Cardiac muscle cell (in vitro differentiated cells and primary cell): Measurements from ENCODE around the gene MOB1A. TPM values are rescaled to one million over a fixed set of nuclear protein-coding genes. Genes with fewer than 3 reads are reported as not detected.

Experiments used
- DNase-seq, 2 donors: peaks; one replicate each; pipeline versions ENCODE4 v3.0.0 to v3.0.0-alpha.2; 2010 to 2017; ENCODE audit warnings: low read depth in 1 of 2, low spot score in 1 of 2
- H3K27ac ChIP-seq: fragments of 200-600 bp; sonication (generic); 2 replicates; pipeline ENCODE4 v1.5.1; 2016
- H3K27me3 ChIP-seq: fragments of 200-600 bp; sonication (generic); 2 replicates; pipeline ENCODE4 v1.6.0; 2016; ENCODE audit warnings: control low read depth
- H3K36me3 ChIP-seq: fragments of 200-600 bp; sonication (generic); 2 replicates; pipeline ENCODE4 v1.5.1; 2016; ENCODE audit warnings: control low read depth
- H3K4me1 ChIP-seq: fragments of 200-600 bp; sonication (generic); 2 replicates; pipeline ENCODE4 v1.8.1; 2017; ENCODE audit warnings: low read depth, mild to moderate bottlenecking, mixed run types
- H3K4me3 ChIP-seq: fragments of 200-600 bp; sonication (generic); 2 replicates; pipeline ENCODE4 v1.5.1; 2016; ENCODE audit warnings: mild to moderate bottlenecking
- H3K9me3 ChIP-seq: fragments of 200-600 bp; sonication (generic); 2 replicates; pipeline ENCODE4 v1.5.1; 2017; ENCODE audit warnings: low read depth, mild to moderate bottlenecking, control low read depth
- CTCF ChIP-seq: IDR thresholded peaks from 2 replicates; pipeline ENCODE4 v1.5.1; 2012; ENCODE audit warnings: low read depth, mild to moderate bottlenecking, low read length
- polyA plus RNA-seq: library from polyadenylated mRNA; unstranded; fragments of >200 nt; fragmentation: Nextera tagmentation; extraction: Ambion mirVana; gene quantifications from 2 replicates; pipeline ENCODE4 v1.2.1, GENCODE V29; 2016
- total RNA-seq: library from RNA; depleted of rRNA; stranded (reverse); fragments of >200 nt; gene quantifications from 2 replicates; pipeline ENCODE4 v1.2.3, GENCODE V29; 2016

Gene MOB1A
- total RNA-seq (43.3 and 60.4 TPM in 2 replicates), polyA plus RNA-seq (32.8 and 64.0 TPM in 2 replicates)

GRCh38 chr2:74178211-74179062, at the start of gene MOB1A:
Gene MOB1A, minus strand, starts transcription at chr2:74178879. Its CDS starts 205 bp downstream, at chr2:74178674.
- no peak for TF ChIP-seq CTCF
- H3K27ac ChIP-seq = peak within 1 kb of the TSS; percentile 97
- H3K4me1 ChIP-seq = peaks cover 8% of the 10 kb centered on the region
- DNase-seq = peak; percentile 99
- H3K27me3 ChIP-seq = no peaks in the 10 kb centered on the region
- H3K4me3 ChIP-seq = peak within 1 kb of the TSS; percentile 92
- H3K36me3 ChIP-seq = no peaks in the 10 kb centered on the region
- H3K9me3 ChIP-seq = no peaks in the 10 kb centered on the region

GRCh38 chr2:74227646-74228045, 49.0 kb upstream of the MOB1A start:
- DNase-seq = no peak
- no peaks in the 10 kb centered on the region for H3K27me3 ChIP-seq
- no peak for TF ChIP-seq CTCF

GRCh38 chr2:74226648-74227213, 48.1 kb upstream of the MOB1A start:
- Histone ChIP-seq H3K9me3 (no peaks in the 10 kb centered on the region), H3K27ac (peak overlapping the region; percentile 92), H3K4me1 (peaks cover 21% of the 10 kb centered on the region), H3K27me3 (no peaks in the 10 kb centered on the region), H3K4me3 (no peak overlapping the region), H3K36me3 (no peaks in the 10 kb centered on the region)
- no peak for TF ChIP-seq CTCF
- peak in 1 of 2 donors; percentile 56 for DNase-seq

More at GRCh38 chr2:74227646-74228045, 49.0 kb upstream of the MOB1A start:
- Histone ChIP-seq H3K4me3 (no peak overlapping the region), H3K27ac (peak overlapping the region; percentile 92), H3K4me1 (peaks cover 21% of the 10 kb centered on the region), H3K9me3 (no peaks in the 10 kb centered on the region), H3K36me3 (no peaks in the 10 kb centered on the region)

GRCh38 chr2:74225698-74226459, 47.2 kb upstream of the MOB1A start:
- Histone ChIP-seq H3K4me1 (peaks cover 21% of the 10 kb centered on the region), H3K9me3 (no peaks in the 10 kb centered on the region), H3K36me3 (no peaks in the 10 kb centered on the region), H3K27me3 (no peaks in the 10 kb centered on the region), H3K4me3 (no peak overlapping the region), H3K27ac (peak overlapping the region; percentile 92)
- DNase-seq = peak in 1 of 2 donors; percentile 53
- TF ChIP-seq CTCF = no peak

GRCh38 chr2:74223941-74224770, 45.5 kb upstream of the MOB1A start:
- no peaks in the 10 kb centered on the region for H3K36me3 ChIP-seq
- H3K27ac ChIP-seq = no peak overlapping the region

More at GRCh38 chr2:74223941-74224770, 45.5 kb upstream of the MOB1A start:
- no peak for TF ChIP-seq CTCF
- DNase-seq = no peak
- Histone ChIP-seq H3K4me1 (peaks cover 21% of the 10 kb centered on the region), H3K4me3 (no peak overlapping the region), H3K9me3 (no peaks in the 10 kb centered on the region), H3K27me3 (no peaks in the 10 kb centered on the region)
